Panc1 (cell line): ENCODE results near the gene PPA1.

Experiments
- CTCF ChIP-seq: fragments of 450-650 bp; IDR thresholded peaks from 2 replicates; pipeline ENCODE4 v1.5.1; 2017; ENCODE audit warnings: mild to moderate bottlenecking
- TF ChIP-seq, protein P1 (sequence below), 2 experiments: IDR thresholded peaks; 2 replicates each; pipeline ENCODE4 v1.6.1; 2011 to 2012; ENCODE audit warnings: low read depth in 2 of 2, control low read depth in 1 of 2, low read length in 1 of 2, mild to moderate bottlenecking in 1 of 2, moderate library complexity in 1 of 2; ENCODE audit not compliant: insufficient read depth in 1 of 2

GRCh38 chr10:70190102-70190501 is 43.1 kb downstream of the PPA1 start:
- TF ChIP-seq, protein P1, sequence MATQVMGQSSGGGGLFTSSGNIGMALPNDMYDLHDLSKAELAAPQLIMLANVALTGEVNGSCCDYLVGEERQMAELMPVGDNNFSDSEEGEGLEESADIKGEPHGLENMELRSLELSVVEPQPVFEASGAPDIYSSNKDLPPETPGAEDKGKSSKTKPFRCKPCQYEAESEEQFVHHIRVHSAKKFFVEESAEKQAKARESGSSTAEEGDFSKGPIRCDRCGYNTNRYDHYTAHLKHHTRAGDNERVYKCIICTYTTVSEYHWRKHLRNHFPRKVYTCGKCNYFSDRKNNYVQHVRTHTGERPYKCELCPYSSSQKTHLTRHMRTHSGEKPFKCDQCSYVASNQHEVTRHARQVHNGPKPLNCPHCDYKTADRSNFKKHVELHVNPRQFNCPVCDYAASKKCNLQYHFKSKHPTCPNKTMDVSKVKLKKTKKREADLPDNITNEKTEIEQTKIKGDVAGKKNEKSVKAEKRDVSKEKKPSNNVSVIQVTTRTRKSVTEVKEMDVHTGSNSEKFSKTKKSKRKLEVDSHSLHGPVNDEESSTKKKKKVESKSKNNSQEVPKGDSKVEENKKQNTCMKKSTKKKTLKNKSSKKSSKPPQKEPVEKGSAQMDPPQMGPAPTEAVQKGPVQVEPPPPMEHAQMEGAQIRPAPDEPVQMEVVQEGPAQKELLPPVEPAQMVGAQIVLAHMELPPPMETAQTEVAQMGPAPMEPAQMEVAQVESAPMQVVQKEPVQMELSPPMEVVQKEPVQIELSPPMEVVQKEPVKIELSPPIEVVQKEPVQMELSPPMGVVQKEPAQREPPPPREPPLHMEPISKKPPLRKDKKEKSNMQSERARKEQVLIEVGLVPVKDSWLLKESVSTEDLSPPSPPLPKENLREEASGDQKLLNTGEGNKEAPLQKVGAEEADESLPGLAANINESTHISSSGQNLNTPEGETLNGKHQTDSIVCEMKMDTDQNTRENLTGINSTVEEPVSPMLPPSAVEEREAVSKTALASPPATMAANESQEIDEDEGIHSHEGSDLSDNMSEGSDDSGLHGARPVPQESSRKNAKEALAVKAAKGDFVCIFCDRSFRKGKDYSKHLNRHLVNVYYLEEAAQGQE (IDR thresholded peaks at IDR 0.05; ENCODE audit: insufficient read depth in 1 of 2, low read depth in 2 of 2, low read length in 1 of 2): no peak
- no peak for TF ChIP-seq CTCF
